ENCODE results near the gene NRM.
"Not testable (repeated sequence)": the region's sequence is repeated elsewhere in the genome, so short reads cannot be mapped to it uniquely, and the experiment has no call there.

The NRM gene

DNA sequence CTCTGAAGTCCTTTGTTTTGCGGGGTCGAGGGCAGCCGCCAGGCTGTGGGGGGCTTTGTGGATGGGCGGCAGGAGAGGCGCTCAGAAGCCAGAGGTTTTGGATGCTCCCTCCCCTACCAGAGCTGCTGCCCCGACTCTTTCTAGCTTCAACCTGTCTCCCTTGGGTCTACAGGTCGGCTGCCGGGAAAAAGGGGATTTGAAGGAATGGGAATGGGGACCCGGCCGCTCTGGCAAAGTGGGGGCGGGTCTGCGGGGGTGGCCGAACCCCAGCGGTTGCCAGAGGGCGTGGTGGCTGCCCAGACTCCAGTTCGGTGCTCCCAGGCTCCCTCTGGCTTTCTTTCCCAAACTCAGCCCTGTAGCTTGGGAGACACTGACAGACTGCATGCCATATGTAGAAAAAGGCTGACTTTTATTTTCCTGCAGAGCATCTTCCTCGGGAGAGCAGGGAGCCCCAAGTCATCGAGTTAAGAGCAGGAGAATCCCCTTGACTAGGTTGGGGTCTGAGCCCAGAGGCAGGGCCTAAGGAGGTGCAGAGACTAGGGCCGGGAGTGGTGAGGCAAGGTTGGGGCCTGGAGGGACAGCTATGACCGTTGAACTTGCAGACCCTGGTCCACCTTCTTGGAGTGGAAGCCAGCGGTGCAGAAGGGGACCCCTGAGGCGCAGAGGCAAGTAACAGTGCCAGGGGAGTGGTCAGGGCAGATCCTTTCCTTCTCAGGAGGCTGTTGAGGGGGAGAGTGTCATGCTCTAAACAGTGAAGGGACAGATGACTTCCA, 2.9 kb downstream of the NRM start:
- DNase-seq = no peak

- DNase-seq = no peak
Observed at GRCh38 chr6:30686908-30687658, 3.7 kb downstream of the NRM start.

DNA sequence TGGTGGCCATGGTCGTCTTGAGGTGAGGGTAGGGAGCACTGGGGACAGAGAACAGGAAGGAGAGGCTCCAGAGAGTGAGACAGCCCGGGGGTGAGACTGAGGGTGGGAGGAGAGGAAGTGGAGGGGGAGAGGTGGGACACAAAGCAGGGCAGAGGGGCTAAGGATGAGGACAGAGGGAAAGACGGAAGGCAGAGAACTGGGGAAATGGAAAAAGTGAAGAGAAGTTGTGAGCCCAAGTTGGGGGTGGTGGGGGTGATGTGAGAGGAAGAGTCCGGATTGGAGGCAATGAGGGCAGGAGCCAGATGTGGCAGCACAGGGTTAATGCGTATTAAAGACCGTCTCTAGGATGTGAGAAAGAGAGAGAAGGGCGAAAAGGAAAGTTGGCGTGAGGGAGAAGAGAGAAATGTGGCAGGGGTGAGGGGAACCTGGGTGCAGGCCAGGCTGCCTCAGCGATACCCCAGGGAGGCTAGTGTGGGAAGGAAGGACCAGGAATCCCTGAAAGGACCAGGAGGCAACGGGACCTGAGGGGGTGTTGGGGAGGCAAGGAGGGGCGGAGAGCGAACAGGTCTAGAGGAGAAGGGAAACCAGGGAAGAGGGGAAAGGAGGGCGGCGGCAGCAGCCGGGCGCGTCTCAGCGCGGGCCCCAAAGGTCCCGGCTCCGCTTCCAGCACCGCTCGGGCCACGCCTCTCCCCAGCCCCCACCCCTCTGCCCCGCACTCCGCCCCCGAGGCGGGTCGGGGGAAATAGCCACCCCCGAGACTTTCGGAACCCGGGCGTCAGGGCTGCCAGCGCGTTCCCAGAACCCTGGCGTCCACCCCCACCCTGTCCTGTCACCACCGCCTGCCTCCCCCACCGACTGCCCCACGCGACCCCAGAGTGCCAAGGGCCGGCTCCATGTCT, 4.5 kb downstream of the NRM start, which contains the start of gene PPP1R18:
TSS of gene PPP1R18 (minus strand) at position 637 of the 899 bp plus-strand sequence. CDS start at position 10, 627 bp downstream.
- no peak for DNase-seq

DNA sequence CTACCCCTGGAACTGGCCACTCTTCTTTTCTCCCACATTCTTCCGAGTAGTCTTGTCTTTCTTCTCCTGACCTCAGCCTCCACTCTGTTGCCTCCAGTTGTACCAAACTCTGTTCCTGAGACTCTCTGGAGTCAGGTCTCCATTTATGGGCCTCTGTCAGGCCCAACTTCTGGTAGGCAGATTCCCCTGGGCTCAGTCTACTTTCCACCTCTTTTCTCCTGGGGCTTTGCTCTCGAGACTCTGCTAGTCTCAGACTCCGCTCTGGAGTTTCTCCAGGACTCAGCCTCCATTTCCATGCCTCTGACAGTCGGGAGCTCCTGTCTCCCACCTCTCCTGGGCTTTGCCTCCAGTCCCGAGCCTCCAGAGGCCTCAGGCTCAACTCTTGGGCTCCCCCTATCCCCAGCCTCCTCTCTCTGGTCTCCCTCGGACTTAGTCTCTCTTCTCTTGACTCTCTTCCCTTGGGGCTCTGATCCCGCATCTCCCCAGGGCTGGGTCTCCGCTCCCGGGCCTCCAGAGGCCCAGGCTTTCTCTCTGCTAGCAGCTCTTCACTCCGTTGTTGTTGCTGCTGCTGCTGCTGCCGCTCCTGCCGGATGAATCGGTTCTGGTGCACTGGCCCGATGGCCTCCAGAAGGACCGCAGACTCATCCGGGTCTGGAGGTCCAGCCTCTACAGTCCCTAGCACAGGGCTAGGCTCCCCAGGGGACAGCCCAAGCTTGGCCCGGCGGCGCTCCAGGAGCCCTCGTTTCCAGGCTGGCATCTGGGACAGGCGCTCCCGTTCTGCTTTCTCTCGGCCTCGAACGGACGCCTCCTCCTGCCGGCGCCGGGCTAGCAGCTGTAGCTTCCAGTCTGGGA, 5.4 kb downstream of the NRM start:
- DNase-seq = no peak

- DNase-seq = no peak
Observed at GRCh38 chr6:30684386-30685156, 6.2 kb downstream of the NRM start.

DNA sequence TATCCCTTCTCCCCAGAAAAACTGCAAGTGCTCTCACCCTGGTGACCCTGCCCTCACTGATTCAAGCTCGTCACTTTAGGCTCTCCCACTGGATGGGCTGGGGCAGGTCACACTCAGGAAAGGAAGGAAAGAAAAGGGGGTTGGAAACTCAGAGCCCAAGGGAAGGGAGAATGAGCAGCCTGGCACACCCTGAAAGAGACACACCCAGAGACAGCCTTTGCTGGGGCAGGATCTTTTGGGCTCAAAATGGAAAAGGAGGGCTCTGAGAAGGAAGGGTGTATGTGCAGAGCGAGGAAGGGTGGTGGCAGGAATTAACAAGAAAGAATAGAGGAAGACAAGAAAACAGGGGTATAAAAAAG, 6.8 kb downstream of the NRM start:
- no peak for DNase-seq

- no peak for DNase-seq
Observed at GRCh38 chr6:30683183-30683979, 7.4 kb downstream of the NRM start.

DNA sequence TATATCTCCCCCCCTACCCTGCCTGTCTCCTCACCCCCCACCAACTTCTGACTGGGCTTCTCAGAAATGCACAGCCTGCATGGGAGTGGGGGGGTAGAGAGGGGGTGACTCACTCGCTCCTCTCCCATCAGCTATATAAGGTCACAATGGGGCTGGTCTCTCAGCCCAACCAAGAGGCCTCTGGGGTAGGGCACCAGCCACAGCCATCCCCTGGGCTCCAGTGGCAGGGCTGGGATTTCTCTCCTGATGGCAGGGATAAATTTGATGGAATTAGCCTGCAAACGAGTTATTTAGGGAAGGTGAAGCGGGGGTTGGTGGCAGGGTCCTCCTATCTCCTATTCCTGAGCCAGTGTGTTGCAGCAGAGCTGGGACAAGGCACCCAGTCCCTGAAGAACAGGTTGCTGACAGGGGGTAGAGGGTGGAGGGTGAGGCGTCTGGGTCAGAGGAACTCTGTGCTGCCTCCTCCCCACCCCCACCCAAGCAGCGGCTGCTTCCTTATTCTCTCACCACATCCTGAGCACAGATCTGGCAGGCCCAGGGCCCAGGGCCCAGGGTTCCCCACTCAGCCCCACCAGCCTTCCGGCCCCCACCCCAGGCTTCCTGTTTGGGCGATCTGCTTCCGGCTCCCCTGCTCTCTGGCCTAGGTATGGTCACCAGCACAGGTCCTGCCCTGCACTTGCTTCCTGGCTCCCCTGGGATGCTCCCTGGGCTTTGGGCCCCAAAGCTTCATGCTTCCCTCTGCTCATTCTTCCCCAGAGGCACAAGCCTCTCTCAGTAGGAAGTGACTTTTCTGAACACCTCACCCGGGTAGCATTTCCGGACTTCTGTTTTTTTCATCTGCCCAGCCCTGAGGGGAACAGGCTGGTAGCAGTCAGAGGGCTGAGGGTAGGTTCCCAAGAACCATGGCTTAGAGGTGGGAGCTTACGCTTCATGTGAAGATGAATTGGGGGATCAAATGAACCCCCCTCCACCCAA, 8.4 kb downstream of the NRM start:
- DNase-seq = no peak

DNA sequence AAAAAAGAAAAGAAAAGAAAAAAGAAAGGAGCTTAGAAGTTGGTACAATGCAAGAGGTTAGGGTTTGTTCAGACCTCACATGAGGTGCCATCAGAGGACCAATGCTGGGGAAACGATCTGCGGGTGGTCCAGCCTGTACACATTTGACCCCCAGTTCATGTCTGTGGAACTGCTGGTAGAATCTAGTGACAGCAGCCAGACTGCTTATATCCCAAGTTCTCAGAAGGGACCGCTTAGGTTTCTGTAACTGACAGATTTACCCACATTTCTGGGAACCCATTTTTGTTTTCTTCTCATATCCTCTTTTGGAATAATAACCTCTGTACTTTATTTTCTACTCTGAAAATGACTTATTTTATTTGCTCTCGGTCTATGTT, 9.0 kb downstream of the NRM start:
- no peak for DNase-seq

DNA sequence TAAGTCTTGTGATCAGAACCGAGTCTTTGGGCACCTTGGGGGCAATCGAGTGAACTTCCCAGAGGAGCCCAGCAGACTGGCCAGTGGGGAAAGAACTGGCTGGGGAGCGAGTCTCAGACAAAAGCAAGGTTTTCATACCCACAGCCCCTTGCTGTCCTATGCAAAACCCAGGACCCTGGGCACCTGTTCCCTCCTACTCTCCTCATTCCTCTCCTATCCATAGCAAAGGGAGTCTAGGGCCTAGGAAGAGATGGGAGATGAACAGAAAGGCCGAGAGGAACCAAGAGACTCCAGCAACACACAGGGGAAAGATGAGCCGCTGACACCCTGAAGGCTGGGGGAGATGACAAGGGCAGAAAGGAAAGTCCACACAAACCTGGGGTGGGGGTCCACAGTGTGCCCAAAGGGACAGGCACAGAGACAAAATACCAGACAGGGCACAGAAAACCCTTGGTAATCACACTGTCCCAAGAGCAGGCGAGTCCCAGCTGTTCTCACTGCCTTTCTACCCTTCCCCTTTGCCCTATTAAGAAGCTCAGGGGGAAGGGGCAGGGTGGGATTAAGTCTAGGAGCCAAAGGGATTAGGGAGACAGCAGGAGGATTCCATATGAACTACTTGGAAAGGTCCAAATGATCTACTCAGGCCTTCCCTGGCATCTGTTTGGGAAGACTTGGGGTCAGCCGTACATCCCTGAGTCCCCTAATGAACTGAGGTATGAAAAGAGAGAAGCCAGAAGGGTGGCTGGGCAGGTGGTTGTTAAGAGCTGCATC, 10.8 kb downstream of the NRM start:
- no peak for DNase-seq

DNA sequence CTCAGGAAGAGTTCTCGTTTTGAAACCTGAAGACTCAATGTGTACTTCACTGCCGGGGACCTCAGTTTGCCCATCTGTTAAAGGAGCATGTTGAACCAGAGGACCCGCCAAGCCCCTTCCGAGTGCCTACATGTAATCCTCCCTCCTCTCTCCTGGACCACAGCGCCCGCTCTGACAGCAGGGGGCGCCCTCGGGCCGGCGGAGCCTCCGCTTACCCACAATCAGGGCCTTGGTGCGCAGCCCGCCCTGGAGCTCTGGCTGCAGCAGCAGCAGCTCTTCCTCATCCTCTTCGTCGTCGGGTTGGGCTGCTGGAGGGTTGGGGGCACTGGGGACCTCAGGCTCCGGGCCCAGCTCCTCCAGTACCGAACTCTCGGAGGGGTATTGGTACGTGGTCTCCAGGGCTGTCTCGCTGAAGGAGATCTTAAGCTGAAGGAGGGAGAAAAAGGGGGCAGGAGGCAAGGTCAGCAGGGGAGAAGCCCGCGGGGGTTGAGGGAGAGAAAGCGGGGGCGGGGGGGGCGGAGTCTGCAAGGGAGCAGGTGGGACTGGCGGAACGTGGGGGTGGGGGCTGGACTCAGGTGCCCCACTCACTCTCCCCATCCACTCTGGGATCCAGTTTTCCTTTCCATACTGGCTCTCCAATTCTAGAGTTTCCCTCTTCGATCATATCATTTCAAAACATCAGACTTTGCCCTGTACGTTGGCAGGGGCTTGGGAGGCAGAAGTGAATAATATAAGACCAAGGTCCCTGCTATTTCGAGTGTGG, 11.6 kb downstream of the NRM start:
- no peak for DNase-seq

DNA sequence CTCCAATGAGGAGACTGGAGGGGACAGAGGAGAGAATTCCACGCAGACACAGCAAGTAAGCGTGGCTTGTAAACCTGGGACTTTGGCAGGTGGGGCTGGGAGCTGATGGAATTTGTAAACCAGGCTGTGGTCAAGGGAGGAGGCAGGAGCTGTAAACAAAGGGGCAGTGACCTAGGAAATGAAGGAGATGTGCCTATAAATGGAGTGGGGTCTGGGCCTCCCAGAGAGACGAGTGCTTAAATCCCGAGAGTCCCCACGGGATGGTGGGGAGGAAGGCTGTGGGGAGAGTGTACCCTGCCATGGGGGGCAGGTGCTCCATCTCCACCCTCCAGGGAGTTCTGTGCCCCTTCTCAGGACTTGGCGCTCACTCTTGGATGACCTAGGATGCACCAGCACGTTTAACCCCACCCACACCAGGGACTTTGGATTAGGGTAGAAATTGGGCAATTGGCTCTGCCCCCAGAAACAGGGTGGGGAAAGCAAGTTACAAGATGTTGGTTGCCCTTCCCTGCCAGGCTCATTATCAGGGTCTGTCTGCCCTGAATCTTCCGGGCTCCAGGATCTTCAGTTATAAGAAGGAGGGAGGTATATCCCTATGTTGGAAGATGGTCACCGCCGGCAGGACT, 14.0 kb downstream of the NRM start:
- no peak for DNase-seq

GRCh38 chr6:30672445-30673253, 18.1 kb downstream of the NRM start, which contains the start of gene DHX16:
Gene DHX16, minus strand, starts transcription at chr6:30673006. Its CDS starts 165 bp downstream, at chr6:30672841.
- no peak for DNase-seq

DNA sequence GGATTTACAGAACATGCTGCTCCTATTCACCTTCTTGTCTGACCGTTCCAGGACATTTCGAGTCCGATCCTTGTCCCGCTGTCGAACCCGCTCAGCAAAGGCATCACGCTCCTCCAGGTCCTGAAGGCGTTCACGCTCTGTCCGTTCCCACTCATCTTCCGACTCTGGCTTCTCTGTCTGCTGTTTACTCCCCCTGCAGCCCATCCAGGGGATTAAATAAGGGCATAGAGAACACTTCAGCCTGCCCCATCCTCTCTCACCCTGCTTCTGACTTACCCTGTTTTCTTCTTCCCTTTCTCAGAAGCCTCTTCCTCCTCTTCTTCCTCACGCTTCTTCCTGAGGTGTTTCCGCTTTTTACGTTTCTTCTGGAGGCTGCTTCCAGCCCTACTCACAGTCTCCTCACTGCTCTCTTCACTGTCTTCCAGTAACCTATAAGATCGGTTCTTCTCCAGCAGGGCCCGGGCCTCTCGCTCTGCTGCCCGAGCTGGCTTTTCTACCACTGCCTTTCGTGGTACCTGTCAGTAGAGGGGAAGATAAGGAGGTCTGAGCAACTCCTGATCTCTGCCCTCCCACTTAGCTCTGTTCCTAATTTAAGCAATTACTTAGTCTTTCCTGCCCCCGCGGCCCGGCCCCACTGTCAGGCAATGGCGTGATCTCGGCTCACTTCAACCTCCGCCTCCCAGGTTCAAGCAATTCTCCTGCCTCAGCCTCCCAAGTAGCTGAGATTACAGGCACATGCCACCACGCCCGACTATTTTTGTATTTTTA, 19.8 kb downstream of the NRM start:
- no peak for DNase-seq

GRCh38 chr6:30666300-30666699, 24.5 kb downstream of the NRM start:
- DNase-seq = not testable (repeated sequence)

All from cortex of kidney (tissue), 1 donor.